ENCODE data around the gene PTPRN2.
A peak's percentile ranks its signal among the peaks of the same experiment; 100 is the strongest.

Gene PTPRN2

GRCh38 chr7:158589653-158590052 is 2.0 kb upstream of the PTPRN2 start:
- Mint-ChIP-seq H3K4me3 (no peak overlapping the region), H3K27me3 (peaks cover 24% of the 10 kb centered on the region), H3K4me1 (ENCODE audit: low read depth) (peaks cover 6% of the 10 kb centered on the region), H3K36me3 (ENCODE audit: low read depth) (no peaks in the 10 kb centered on the region), H3K9me3 (no peaks in the 10 kb centered on the region), H3K27ac (no peak overlapping the region)

- no peak overlapping the region for H3K27ac Mint-ChIP-seq
- no peaks in the 10 kb centered on the region for H3K9me3 Mint-ChIP-seq
- no peaks in the 10 kb centered on the region for H3K36me3 Mint-ChIP-seq (ENCODE audit: low read depth)
- peaks cover 31% of the 10 kb centered on the region for H3K27me3 Mint-ChIP-seq
- peak overlapping the region; percentile 26 for H3K4me3 Mint-ChIP-seq
- H3K4me1 Mint-ChIP-seq (ENCODE audit: low read depth), result peaks cover 6% of the 10 kb centered on the region
Measured at GRCh38 chr7:158588878-158589442, 1.3 kb upstream of the PTPRN2 start.

- peaks cover 37% of the 10 kb centered on the region for H3K27me3 Mint-ChIP-seq
- H3K4me1 Mint-ChIP-seq (ENCODE audit: low read depth), result peaks cover 6% of the 10 kb centered on the region
- H3K36me3 Mint-ChIP-seq (ENCODE audit: low read depth), result no peaks in the 10 kb centered on the region
- H3K4me3 Mint-ChIP-seq, result peak overlapping the region; percentile 26
- H3K27ac Mint-ChIP-seq, result no peak overlapping the region
- no peaks in the 10 kb centered on the region for H3K9me3 Mint-ChIP-seq
Measured at GRCh38 chr7:158588085-158588877, 658 bp upstream of the PTPRN2 start.

DNA sequence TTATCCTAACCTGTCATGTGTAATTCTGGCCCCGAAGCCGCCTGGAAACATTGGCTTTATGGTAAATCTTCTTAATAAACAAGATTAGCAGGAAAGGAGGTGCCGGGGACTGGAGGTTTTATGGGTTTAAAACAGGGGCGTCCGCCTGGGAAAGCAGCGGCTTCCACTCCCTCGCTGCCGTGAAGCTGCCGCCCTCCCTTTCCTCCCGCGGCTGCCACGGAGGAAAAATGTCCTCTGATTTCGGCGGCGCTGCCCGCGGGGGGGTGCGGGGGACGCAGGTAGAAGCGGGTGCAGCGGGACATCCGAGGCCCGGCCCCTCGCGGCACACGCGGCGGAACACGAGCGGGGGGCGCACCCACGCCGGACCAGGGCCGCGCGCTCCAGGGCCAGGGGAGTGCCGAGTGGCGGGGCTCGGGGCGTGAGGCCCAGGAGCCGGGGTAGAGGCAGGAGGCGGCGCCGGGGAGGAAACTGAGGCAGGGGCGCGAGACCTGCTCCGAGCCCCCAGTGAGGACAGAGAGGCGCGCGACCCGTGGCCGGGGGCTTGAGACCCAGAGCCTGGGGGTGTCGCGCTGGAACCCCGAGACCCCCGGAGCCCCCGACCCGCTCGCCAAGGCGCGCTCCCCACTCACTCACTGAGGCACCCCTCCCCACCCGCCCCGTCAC is 993 bp downstream of the PTPRN2 start:
- Mint-ChIP-seq H3K36me3 (ENCODE audit: low read depth) (no peaks in the 10 kb centered on the region), H3K27ac (no peak overlapping the region), H3K9me3 (no peaks in the 10 kb centered on the region), H3K4me3 (no peak overlapping the region), H3K27me3 (peaks cover 46% of the 10 kb centered on the region), H3K4me1 (ENCODE audit: low read depth) (peaks cover 6% of the 10 kb centered on the region)

DNA sequence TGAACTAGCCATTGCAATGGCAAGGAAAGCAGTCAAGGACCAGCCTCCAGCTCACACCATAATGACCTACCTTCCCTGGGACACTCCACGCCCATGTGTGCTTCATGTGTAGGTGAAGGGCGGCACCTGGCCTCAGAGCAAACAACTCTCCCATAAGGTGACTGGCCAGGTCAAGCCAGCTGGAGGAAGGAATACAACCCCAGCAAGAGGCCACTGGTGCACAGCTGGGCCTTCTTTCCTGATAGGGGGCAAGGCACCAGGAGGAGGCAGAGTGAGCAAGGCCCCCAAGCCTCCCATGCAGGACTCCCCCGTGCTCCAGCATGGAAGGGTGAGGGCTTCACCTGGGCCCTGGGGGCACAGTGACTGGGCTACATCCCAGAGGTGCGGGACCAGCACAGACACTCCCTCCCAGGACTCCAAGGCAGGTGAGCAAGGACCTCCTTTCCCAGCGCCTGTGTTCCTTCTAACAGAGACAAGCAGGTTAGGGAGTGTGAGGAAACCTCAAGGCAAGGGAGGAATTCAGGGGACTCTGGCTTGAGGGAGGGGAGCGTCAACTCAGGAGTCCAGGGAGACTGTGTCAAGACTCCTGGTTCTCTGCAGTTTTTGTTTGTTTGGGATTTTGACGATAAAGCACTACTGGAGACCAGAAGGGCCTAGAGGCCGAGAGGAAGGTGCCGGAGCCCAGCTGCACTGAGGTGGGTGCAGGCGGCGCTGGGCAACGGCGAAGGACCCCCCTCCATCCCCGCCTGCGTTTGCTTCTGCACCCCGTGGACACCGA is 1.7 kb downstream of the PTPRN2 start:
- peaks cover 47% of the 10 kb centered on the region for H3K27me3 Mint-ChIP-seq
- peaks cover 6% of the 10 kb centered on the region for H3K4me1 Mint-ChIP-seq (ENCODE audit: low read depth)
- H3K36me3 Mint-ChIP-seq (ENCODE audit: low read depth), result no peaks in the 10 kb centered on the region
- peak overlapping the region; percentile 47 for H3K4me3 Mint-ChIP-seq
- no peak overlapping the region for H3K27ac Mint-ChIP-seq
- H3K9me3 Mint-ChIP-seq, result no peaks in the 10 kb centered on the region

DNA sequence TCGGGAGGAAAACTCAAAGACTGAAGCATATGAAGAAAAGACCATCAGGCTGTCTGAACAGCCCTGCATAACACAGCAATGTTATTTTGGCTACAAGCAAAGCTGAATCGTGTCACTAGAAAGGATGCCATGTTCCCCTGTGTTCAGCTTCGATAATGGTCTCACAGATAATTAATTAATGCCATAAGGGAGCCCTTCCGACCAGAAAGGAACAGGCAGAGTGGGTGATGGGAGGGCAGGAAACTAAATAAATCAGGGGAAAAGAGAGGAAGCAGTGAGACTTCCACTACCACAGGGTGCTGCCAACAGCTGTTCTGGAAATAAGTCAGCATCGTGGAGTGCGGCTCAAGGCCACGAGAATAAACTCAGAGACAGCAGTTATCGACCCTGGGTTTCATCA is 3.2 kb downstream of the PTPRN2 start:
- Mint-ChIP-seq H3K27ac (no peak overlapping the region), H3K4me1 (ENCODE audit: low read depth) (peaks cover 6% of the 10 kb centered on the region), H3K4me3 (no peak overlapping the region), H3K27me3 (peaks cover 47% of the 10 kb centered on the region), H3K9me3 (peaks cover 5% of the 10 kb centered on the region), H3K36me3 (ENCODE audit: low read depth) (no peaks in the 10 kb centered on the region)

- Mint-ChIP-seq H3K4me3 (no peak overlapping the region), H3K4me1 (ENCODE audit: low read depth) (peaks cover 6% of the 10 kb centered on the region), H3K36me3 (ENCODE audit: low read depth) (no peaks in the 10 kb centered on the region), H3K9me3 (peaks cover 7% of the 10 kb centered on the region), H3K27me3 (peaks cover 44% of the 10 kb centered on the region), H3K27ac (no peak overlapping the region)
Measured at GRCh38 chr7:158583810-158584209, 3.8 kb downstream of the PTPRN2 start.

DNA sequence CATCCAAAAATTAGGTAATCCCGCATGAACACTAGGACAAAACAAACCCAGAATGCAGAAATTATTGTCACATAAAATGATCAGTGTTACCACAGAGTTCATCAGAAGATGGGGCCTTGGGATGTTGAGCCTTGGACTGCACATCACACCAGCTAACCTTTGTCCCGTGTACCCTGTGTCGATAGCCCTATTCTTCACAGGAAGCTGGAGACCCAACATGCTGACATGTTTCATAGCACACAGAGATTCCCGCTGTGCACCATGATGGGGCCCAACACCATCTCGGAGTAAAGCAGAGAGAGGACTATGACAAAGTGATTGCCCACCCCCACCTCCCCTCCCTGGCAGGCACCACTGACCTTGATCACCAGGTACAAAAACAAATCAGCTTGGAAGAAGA is 4.5 kb downstream of the PTPRN2 start:
- Mint-ChIP-seq H3K4me1 (ENCODE audit: low read depth) (peaks cover 6% of the 10 kb centered on the region), H3K9me3 (peaks cover 7% of the 10 kb centered on the region), H3K27me3 (peaks cover 41% of the 10 kb centered on the region), H3K36me3 (ENCODE audit: low read depth) (no peaks in the 10 kb centered on the region), H3K27ac (no peak overlapping the region), H3K4me3 (no peak overlapping the region)

DNA sequence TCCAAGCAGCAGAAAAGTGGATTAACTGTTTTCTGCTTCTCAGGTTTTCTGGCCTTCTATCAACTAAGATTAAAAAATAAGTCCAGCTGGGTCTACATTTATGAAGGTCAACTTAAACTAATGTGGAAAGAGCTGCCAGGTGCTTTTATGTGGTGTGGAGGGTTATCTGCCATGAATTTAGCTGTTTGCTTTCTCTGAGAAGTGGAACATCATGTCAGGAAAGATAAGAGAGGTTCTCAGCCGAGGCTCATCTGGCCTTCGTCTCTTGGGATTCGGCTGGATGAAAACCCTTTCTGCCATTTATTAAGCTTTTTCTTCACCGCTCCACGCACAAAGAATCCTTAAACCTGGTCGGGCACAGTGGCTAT is 5.5 kb downstream of the PTPRN2 start:
- peaks cover 41% of the 10 kb centered on the region for H3K27me3 Mint-ChIP-seq
- H3K27ac Mint-ChIP-seq, result no peak overlapping the region
- peaks cover 7% of the 10 kb centered on the region for H3K9me3 Mint-ChIP-seq
- no peaks in the 10 kb centered on the region for H3K36me3 Mint-ChIP-seq (ENCODE audit: low read depth)
- no peak overlapping the region for H3K4me3 Mint-ChIP-seq
- H3K4me1 Mint-ChIP-seq (ENCODE audit: low read depth), result peaks cover 6% of the 10 kb centered on the region

DNA sequence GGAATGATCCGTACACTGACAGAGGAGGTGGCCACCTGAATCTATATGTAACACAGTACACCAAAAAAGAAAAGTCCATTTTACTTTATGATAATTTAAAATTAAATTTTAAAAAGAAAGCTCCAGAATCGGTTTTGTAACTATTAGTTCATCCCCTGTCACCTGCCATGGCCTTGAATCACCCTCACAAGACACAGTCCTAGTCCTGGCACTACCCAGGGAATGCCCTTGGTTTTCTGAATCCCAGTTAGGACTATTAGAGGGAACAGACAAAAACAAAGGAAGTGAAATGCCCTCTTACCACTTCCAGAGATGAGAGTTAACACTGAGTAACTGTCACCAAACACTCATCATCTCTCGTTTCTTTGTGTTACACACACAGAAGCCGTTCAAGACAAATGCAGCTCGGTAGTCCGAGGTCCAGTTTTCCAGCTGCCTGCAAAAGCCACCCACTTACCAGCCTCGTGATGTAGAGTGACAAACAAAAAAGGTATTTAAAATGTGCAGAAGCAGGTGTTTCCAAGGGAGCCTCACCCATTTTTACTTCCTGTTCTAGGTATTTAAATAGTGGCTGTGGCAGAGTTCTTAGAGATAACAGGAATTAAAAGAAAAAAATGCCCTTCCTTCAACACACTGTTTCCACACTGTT is 6.1 kb downstream of the PTPRN2 start:
- Mint-ChIP-seq H3K27me3 (peaks cover 41% of the 10 kb centered on the region), H3K9me3 (peaks cover 7% of the 10 kb centered on the region), H3K4me1 (ENCODE audit: low read depth) (peaks cover 6% of the 10 kb centered on the region), H3K4me3 (no peak overlapping the region), H3K36me3 (ENCODE audit: low read depth) (no peaks in the 10 kb centered on the region), H3K27ac (no peak overlapping the region)

- Mint-ChIP-seq H3K36me3 (ENCODE audit: low read depth) (no peaks in the 10 kb centered on the region), H3K4me1 (ENCODE audit: low read depth) (no peaks in the 10 kb centered on the region), H3K27me3 (peaks cover 25% of the 10 kb centered on the region), H3K27ac (no peak overlapping the region), H3K4me3 (no peak overlapping the region), H3K9me3 (peaks cover 7% of the 10 kb centered on the region)
Measured at GRCh38 chr7:158579662-158580646, 7.7 kb downstream of the PTPRN2 start.

- H3K4me3 Mint-ChIP-seq, result no peak overlapping the region
- H3K4me1 Mint-ChIP-seq (ENCODE audit: low read depth), result no peaks in the 10 kb centered on the region
- peaks cover 7% of the 10 kb centered on the region for H3K9me3 Mint-ChIP-seq
- H3K27me3 Mint-ChIP-seq, result peaks cover 8% of the 10 kb centered on the region
- H3K27ac Mint-ChIP-seq, result no peak overlapping the region
- H3K36me3 Mint-ChIP-seq (ENCODE audit: low read depth), result no peaks in the 10 kb centered on the region
Measured at GRCh38 chr7:158576050-158576762, 11.4 kb downstream of the PTPRN2 start.

- H3K4me1 Mint-ChIP-seq (ENCODE audit: low read depth), result no peaks in the 10 kb centered on the region
- peaks cover 10% of the 10 kb centered on the region for H3K27me3 Mint-ChIP-seq
- no peak overlapping the region for H3K4me3 Mint-ChIP-seq
- H3K27ac Mint-ChIP-seq, result no peak overlapping the region
- H3K9me3 Mint-ChIP-seq, result peaks cover 3% of the 10 kb centered on the region
- no peaks in the 10 kb centered on the region for H3K36me3 Mint-ChIP-seq (ENCODE audit: low read depth)
Measured at GRCh38 chr7:158574308-158575036, 13.2 kb downstream of the PTPRN2 start.
